PC-9 (cell line): Measurements from ENCODE around the gene MYD88. TPM values are rescaled to one million over a fixed set of nuclear protein-coding genes. Genes with fewer than 3 reads are reported as not detected.

ENCODE experiments used
- BruUV-seq: library from RNA; stranded (reverse); fragments of 400-500 nt; replicated peaks from 2 replicates; lab custom pipeline; 2021; lab: Mats Ljungman, UMichigan
- CTCF ChIA-PET: fragments of 300-600 bp; sonication (Branson Sonifier 250); formaldehyde crosslinking; loops from one replicate; lab custom pipeline; 2022; ENCODE audit warnings: antibody characterized with exemption; lab: Charles Lee
- POLR2A ChIA-PET: fragments of 300-600 bp; sonication (Branson Sonifier 250); formaldehyde crosslinking; loops from one replicate; lab custom pipeline; 2022; ENCODE audit warnings: antibody characterized with exemption; ENCODE audit not compliant: unreplicated experiment; lab: Charles Lee
- DNase-seq, 2 experiments: peaks; one replicate each; pipeline versions ENCODE4 v3.0.0 to v3.0.0-alpha.2; 2015 to 2022; ENCODE audit warnings: mixed read lengths in 1 of 2
- H2AFZ ChIP-seq: fragments of 200-600 bp; sonication (generic); 2 replicates; pipeline ENCODE4 v1.8.1; 2017; ENCODE audit warnings: antibody characterized with exemption
- H3F3A ChIP-seq: fragments of 200-600 bp; sonication (generic); 2 replicates; pipeline ENCODE4 v1.8.1; 2017; ENCODE audit warnings: antibody characterized with exemption, mild to moderate bottlenecking, low read depth; ENCODE audit not compliant: insufficient read depth
- H3K27ac ChIP-seq: fragments of 200-600 bp; sonication (generic); 2 replicates; pipeline ENCODE4 v1.6.1; 2016; ENCODE audit warnings: mixed run types
- H3K27me3 ChIP-seq: fragments of 200-600 bp; sonication (generic); 2 replicates; pipeline ENCODE4 v1.6.1; 2016; ENCODE audit warnings: low read depth, mixed run types; ENCODE audit not compliant: insufficient read depth
- H3K36me3 ChIP-seq: fragments of 200-600 bp; sonication (generic); 2 replicates; pipeline ENCODE4 v1.6.1; 2016; ENCODE audit warnings: low read depth, mixed run types
- H3K4me1 ChIP-seq: fragments of 200-600 bp; sonication (generic); replicated peaks from 2 replicates; pipeline ENCODE4 v1.6.1; 2016; ENCODE audit warnings: mixed run types; ENCODE audit not compliant: insufficient read depth
- H3K4me2 ChIP-seq: fragments of 200-600 bp; sonication (generic); 2 replicates; pipeline ENCODE4 v1.6.1; 2017; ENCODE audit warnings: mixed run types
- H3K4me3 ChIP-seq: fragments of 200-600 bp; sonication (generic); 2 replicates; pipeline ENCODE4 v1.6.1; 2016; ENCODE audit warnings: mixed run types
- H3K79me2 ChIP-seq: fragments of 200-600 bp; sonication (generic); 2 replicates; pipeline ENCODE4 v1.6.1; 2017; ENCODE audit warnings: low read depth, mixed run types
- H3K9me2 ChIP-seq: fragments of 200-600 bp; sonication (generic); 2 replicates; pipeline ENCODE4 v1.8.1; 2017; ENCODE audit warnings: mild to moderate bottlenecking; ENCODE audit not compliant: insufficient read depth
- H3K9me3 ChIP-seq: fragments of 200-600 bp; sonication (generic); 2 replicates; pipeline ENCODE4 v1.8.1; 2016; ENCODE audit warnings: low read depth; ENCODE audit not compliant: insufficient read depth
- H4K20me1 ChIP-seq: fragments of 200-600 bp; sonication (generic); 2 replicates; pipeline ENCODE4 v1.8.1; 2017; ENCODE audit not compliant: insufficient read depth
- EZH2 ChIP-seq: fragments of 200-600 bp; sonication (generic); IDR thresholded peaks from 2 replicates; pipeline ENCODE4 v1.8.0; 2017; ENCODE audit warnings: antibody characterized with exemption, low read depth
- intact Hi-C: fragments of 100-400 bp; cut with micrococcal nuclease; formaldehyde crosslinking; loops from one replicate; pipeline ENCODE4 v1.10.0; 2022; ENCODE audit not compliant: unreplicated experiment
- total RNA-seq: library from RNA; stranded (reverse); gene quantifications from 2 replicates; pipeline ENCODE4 v1.2.3, GENCODE V29; 2021
- TF ChIP-seq, protein P1 (sequence below): fragments of 200-600 bp; sonication (generic); conservative IDR thresholded peaks from 2 replicates; pipeline ENCODE4 v1.6.1; 2017; ENCODE audit warnings: mixed run types, antibody characterized with exemption, mild to moderate bottlenecking, moderate library complexity

Gene MYD88
- total RNA-seq, 1 experiment from 2014 or later = 25.0 TPM

DNA sequence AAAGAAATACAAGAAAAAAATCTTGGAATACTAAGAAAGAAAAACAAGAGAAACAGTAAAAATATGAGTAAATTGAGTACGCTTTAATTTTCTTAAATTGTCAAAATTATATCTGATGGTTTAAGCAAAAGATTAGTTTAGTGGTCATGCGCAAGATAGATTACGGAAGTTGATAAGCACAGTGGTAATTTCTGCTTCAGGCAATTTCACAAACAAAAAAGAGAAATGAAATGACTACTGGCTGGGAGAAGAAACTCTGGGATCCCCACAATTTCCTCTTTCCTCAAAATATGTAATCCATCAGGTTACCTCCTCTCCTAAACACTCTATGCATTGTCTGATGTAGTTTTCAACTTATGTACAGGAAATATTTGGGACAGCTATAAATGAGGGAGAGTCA is 9.0 kb downstream of the MYD88 start:
- Histone ChIP-seq H3K4me1 (peaks cover 21% of the 10 kb centered on the region), H3K36me3 (no peaks in the 10 kb centered on the region), H3K4me2 (no peak overlapping the region), H3F3A (peaks cover 15% of the 10 kb centered on the region; the same call in 1 of the 2 replicates), H2AFZ (no peak overlapping the region), H3K9me2 (no peaks in the 10 kb centered on the region), H3K9me3 (peaks cover 12% of the 10 kb centered on the region; the same call in 1 of the 2 replicates), H3K79me2 (no peaks in the 10 kb centered on the region; the same call in 1 of the 2 replicates), H3K4me3 (no peak overlapping the region), H4K20me1 (no peaks in the 10 kb centered on the region), H3K27me3 (no peaks in the 10 kb centered on the region), H3K27ac (no peak overlapping the region)
- DNase-seq = no peak
- intact Hi-C loops = no loop called here
- TF ChIP-seq, protein P1, sequence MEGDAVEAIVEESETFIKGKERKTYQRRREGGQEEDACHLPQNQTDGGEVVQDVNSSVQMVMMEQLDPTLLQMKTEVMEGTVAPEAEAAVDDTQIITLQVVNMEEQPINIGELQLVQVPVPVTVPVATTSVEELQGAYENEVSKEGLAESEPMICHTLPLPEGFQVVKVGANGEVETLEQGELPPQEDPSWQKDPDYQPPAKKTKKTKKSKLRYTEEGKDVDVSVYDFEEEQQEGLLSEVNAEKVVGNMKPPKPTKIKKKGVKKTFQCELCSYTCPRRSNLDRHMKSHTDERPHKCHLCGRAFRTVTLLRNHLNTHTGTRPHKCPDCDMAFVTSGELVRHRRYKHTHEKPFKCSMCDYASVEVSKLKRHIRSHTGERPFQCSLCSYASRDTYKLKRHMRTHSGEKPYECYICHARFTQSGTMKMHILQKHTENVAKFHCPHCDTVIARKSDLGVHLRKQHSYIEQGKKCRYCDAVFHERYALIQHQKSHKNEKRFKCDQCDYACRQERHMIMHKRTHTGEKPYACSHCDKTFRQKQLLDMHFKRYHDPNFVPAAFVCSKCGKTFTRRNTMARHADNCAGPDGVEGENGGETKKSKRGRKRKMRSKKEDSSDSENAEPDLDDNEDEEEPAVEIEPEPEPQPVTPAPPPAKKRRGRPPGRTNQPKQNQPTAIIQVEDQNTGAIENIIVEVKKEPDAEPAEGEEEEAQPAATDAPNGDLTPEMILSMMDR = no peak
- no peak for TF ChIP-seq EZH2
- ChIA-PET POLR2A (no interaction called here), CTCF (no interaction called here)
- BruUV-seq = no TSS peak

DNA sequence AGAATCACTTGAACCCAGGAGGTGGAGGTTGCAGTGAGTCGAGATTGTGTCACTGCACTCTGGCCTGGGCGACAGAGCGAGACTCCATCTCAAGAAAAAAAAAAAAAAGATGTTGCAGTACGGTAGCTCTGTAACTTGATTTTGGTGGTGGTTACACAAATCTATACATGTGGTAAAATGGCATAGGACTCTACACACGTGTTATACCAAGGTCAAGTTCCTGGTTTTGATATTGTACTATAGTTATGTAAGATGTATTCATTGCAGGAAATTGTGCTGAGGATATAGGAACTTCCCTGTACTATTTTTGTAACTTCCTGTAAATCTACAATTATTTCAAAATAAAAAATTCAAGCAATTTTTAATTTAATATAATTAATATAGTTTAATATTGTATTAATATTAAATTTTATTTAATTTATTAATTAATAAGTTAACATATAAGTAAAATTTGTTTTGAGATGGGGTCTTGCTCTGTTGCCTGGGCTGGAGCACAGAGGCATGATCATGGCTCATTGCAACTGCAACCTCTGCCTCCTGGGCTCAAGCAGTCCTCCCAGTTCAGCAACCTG is 9.9 kb downstream of the MYD88 start:
- ChIA-PET CTCF (no interaction called here), POLR2A (interaction anchor here (0.6 kb wide), 1 partner anchor 9 kb away, joined by 5 read pairs; no protein-coding TSS in a partner anchor)
- H3K9me3 ChIP-seq = peaks cover 12% of the 10 kb centered on the region; the same call in 1 of the 2 replicates
- H4K20me1 ChIP-seq = no peaks in the 10 kb centered on the region
- H3K4me3 ChIP-seq = no peak overlapping the region
- TF ChIP-seq, protein P1 = no peak
- TF ChIP-seq EZH2 = no peak
- no peaks in the 10 kb centered on the region for H3K9me2 ChIP-seq
- no peak overlapping the region for H3K27ac ChIP-seq
- intact Hi-C loops = no loop called here
- peaks cover 27% of the 10 kb centered on the region for H3K4me1 ChIP-seq
- H2AFZ ChIP-seq = no peak overlapping the region
- no peaks in the 10 kb centered on the region for H3K79me2 ChIP-seq
- no peak for DNase-seq
- no peak overlapping the region for H3K4me2 ChIP-seq
- no peaks in the 10 kb centered on the region for H3K36me3 ChIP-seq
- H3K27me3 ChIP-seq = no peaks in the 10 kb centered on the region
- peaks cover 22% of the 10 kb centered on the region; the same call in 1 of the 2 replicates for H3F3A ChIP-seq
- BruUV-seq = no TSS peak

DNA sequence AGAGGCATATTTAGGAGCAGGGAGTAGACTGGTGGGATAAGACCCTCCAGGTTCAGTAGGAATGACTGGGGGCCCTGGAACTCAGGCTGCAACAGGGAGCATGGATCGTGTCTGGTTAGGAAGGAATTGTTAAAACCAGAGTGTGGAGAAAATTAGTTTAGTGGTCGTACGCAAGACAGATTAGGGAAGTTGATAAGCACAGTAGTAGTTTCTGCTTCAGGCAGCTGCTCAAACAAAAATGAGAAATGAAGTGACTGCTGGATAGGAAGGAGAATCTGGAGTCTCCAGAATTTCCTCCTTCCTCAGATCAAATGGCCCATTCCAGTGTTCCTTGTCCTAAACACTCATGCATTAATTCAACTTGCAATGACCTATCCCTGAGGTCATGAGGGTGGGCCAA is 11.2 kb downstream of the MYD88 start:
- Histone ChIP-seq H3K79me2 (no peaks in the 10 kb centered on the region), H3K9me2 (no peaks in the 10 kb centered on the region), H3K4me3 (no peak overlapping the region), H3K4me2 (no peak overlapping the region), H2AFZ (no peak overlapping the region), H3K36me3 (no peaks in the 10 kb centered on the region), H3K9me3 (peaks cover 12% of the 10 kb centered on the region; the same call in 1 of the 2 replicates), H3K27ac (no peak overlapping the region), H3F3A (peaks cover 33% of the 10 kb centered on the region), H4K20me1 (no peaks in the 10 kb centered on the region), H3K27me3 (no peaks in the 10 kb centered on the region), H3K4me1 (peaks cover 38% of the 10 kb centered on the region)
- CTCF ChIA-PET = no interaction called here
- intact Hi-C loops = loop anchor here (5.0 kb wide), 1 partner anchor 202 kb away; no protein-coding TSS in a partner anchor
- no peak for DNase-seq
- TF ChIP-seq, protein P1 = no peak
- TF ChIP-seq EZH2 = no peak
- BruUV-seq = no TSS peak
- POLR2A ChIA-PET = no interaction called here
